ENCODE data around the gene TRDN. TPM values are rescaled to one million over a fixed set of nuclear protein-coding genes. Genes with fewer than 3 reads are reported as not detected.

TRDN gene
- total RNA-seq, 2 donors from 2014 or later: 1.9 to 2.2 TPM

DNA sequence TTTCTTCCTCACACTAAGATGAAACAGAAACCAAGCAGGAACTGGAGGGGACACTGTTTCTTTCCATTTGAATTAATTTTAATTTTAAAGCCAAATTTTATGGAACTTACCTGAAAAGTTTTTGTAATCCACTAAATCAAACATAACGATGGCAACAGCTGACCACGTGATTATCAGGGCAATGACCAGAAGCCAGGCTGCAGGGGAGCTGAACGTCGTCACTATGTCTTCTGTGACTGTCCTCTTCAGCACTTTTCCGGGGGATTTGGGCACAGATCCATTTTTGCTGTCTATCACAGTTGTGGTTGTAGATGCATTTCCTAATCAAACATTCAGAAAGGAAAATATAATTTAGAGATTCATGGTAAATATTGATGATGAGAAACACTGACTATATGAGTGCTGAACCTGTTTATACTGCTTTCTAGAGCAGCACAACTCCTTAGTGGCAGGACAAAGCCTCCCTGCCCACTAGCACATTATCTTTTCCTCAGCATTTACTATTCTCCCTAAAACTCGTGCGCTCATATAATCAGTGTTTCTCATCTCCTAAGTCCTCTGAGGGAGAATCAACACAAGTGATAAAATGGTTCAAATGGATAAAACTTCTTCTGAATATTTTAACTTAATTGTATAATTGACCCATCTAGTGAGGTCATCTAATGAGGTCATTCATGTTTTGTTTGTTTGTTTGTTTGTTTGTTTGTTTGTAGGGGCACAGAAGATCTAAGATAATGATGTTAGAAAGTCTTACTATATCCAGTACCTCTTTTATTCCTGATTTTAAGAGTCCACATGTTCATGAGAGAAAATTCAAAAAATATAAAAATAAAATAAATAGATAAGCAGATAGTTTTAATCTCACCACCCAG lies 65.7 kb downstream of the TRDN start:
- no peak for DNase-seq (ENCODE audit: low spot score)
- no peak overlapping the region for H3K27ac ChIP-seq
- H3K36me3 ChIP-seq: no peaks in the 10 kb centered on the region
- no peak for TF ChIP-seq POLR2A (IDR thresholded peaks at IDR 0.05)
- no peak for TF ChIP-seq POLR2AphosphoS5 (IDR thresholded peaks at IDR 0.05)
- TF ChIP-seq, protein P1, sequence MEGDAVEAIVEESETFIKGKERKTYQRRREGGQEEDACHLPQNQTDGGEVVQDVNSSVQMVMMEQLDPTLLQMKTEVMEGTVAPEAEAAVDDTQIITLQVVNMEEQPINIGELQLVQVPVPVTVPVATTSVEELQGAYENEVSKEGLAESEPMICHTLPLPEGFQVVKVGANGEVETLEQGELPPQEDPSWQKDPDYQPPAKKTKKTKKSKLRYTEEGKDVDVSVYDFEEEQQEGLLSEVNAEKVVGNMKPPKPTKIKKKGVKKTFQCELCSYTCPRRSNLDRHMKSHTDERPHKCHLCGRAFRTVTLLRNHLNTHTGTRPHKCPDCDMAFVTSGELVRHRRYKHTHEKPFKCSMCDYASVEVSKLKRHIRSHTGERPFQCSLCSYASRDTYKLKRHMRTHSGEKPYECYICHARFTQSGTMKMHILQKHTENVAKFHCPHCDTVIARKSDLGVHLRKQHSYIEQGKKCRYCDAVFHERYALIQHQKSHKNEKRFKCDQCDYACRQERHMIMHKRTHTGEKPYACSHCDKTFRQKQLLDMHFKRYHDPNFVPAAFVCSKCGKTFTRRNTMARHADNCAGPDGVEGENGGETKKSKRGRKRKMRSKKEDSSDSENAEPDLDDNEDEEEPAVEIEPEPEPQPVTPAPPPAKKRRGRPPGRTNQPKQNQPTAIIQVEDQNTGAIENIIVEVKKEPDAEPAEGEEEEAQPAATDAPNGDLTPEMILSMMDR (IDR thresholded peaks at IDR 0.05): no peak
- intact Hi-C loops (cut with DNase I): no loop called here
- H3K4me1 ChIP-seq (replicated peaks): no peaks in the 10 kb centered on the region
- no peaks in the 10 kb centered on the region for H3K9me3 ChIP-seq
- H3K4me3 ChIP-seq: no peak overlapping the region
- 42% methylated on average over 7 of the region's 7 CpGs for WGBS
- no peaks in the 10 kb centered on the region for H3K27me3 ChIP-seq (replicated peaks; ENCODE audit: insufficient read depth)

DNA sequence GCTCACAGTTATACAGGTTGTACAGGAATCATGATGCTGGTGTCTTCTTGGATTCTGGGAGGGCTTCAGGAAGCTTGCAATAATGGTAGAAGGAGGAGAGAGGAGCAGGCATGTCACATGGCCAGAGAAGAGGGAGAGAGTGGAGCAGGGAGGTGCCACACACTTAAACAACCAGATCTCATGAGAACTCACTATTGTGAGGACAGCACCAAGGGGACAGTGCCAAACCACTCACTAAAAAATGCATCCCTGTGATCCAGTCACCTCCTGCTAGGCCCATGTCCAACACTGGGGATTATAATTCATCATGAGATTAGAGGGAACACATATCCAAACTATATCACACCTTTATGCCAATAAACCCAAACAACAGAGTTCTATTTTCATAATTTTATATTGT lies 67.2 kb downstream of the TRDN start:
- no peak for DNase-seq (ENCODE audit: low spot score)
- intact Hi-C loops (cut with DNase I): no loop called here
- H3K27me3 ChIP-seq (replicated peaks; ENCODE audit: insufficient read depth): no peaks in the 10 kb centered on the region
- no peaks in the 10 kb centered on the region for H3K36me3 ChIP-seq
- TF ChIP-seq, protein P1 (IDR thresholded peaks at IDR 0.05): no peak
- TF ChIP-seq POLR2AphosphoS5 (IDR thresholded peaks at IDR 0.05) (no peak), POLR2A (IDR thresholded peaks at IDR 0.05) (no peak)
- no peaks in the 10 kb centered on the region for H3K4me1 ChIP-seq (replicated peaks)
- no peak overlapping the region for H3K4me3 ChIP-seq
- no peak overlapping the region for H3K27ac ChIP-seq
- no peaks in the 10 kb centered on the region for H3K9me3 ChIP-seq

DNA sequence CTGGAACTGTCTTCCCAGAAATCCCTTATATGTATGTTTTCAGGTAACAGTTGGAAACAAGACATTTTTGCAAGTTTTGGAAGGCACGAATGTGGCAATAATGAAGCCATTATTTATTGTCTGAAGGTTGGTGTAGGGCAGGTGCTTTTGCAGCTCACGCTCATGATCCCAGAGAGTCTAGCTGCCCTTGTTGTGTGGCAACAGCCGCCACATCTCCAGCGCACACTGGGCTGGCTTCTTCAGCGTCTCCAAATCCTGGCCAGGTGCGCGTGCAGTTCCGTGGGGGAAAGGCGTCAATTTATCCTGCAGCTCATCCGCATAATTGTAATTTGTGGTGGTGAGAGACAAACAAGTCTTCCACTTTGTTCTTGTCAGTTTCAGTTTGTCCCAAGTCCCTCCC lies 71.2 kb downstream of the TRDN start:
- Histone ChIP-seq H3K36me3 (no peaks in the 10 kb centered on the region), H3K4me3 (no peak overlapping the region), H3K27ac (no peak overlapping the region), H3K27me3 (replicated peaks; ENCODE audit: insufficient read depth) (no peaks in the 10 kb centered on the region), H3K9me3 (no peaks in the 10 kb centered on the region), H3K4me1 (replicated peaks) (no peaks in the 10 kb centered on the region)
- WGBS: 93% methylated on average over 10 of the region's 10 CpGs
- intact Hi-C loops (cut with DNase I): no loop called here
- TF ChIP-seq, protein P1 (IDR thresholded peaks at IDR 0.05): no peak
- TF ChIP-seq POLR2AphosphoS5 (IDR thresholded peaks at IDR 0.05) (no peak), POLR2A (IDR thresholded peaks at IDR 0.05) (no peak)
- no peak for DNase-seq (ENCODE audit: low spot score)

DNA sequence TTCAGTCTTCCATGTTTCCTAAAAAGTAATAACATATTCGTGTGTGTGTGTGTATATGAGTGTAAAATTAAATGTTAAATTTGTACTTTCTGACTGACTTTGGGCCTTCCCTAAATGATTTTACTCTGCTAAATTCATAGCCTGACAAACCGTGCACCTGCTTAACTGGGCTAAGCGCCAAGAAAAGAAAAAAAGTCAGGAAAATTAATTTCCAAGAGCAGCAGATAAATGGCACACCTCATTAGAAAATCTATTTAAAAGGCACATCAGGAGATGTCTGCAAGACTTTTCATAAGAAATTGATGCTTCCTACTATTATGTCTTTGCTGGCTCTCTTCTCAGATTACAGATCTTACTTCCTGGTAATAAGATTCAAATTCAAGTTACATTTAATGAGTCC lies 72.4 kb downstream of the TRDN start:
- WGBS: 57% methylated on average over 3 of the region's 3 CpGs
- Histone ChIP-seq H3K27me3 (replicated peaks; ENCODE audit: insufficient read depth) (no peaks in the 10 kb centered on the region), H3K4me3 (no peak overlapping the region), H3K4me1 (replicated peaks) (no peaks in the 10 kb centered on the region), H3K9me3 (no peaks in the 10 kb centered on the region), H3K36me3 (no peaks in the 10 kb centered on the region), H3K27ac (no peak overlapping the region)
- DNase-seq (ENCODE audit: low spot score): no peak
- TF ChIP-seq POLR2A (IDR thresholded peaks at IDR 0.05) (no peak), POLR2AphosphoS5 (IDR thresholded peaks at IDR 0.05) (no peak)
- TF ChIP-seq, protein P1 (IDR thresholded peaks at IDR 0.05): no peak
- intact Hi-C loops (cut with DNase I): no loop called here

DNA sequence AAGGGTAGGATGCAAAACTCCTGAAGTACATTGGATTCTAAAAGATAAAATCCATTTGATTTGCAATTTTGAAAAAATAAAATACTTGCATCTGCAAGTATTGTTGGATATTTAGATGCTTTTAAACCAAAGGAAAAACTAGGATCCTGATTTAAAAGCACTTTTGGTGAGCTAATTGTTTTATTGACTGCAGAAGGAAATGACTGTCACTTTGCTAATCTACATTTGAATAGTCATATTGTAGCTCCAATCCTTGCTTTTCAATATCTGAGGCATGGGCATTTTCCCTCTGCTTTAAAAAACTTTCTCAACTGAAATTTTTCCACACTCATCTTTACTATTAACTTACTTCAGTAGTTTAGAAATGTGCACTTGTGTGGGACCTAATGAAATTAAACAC lies 74.1 kb downstream of the TRDN start:
- no peak overlapping the region for H3K4me3 ChIP-seq
- no peaks in the 10 kb centered on the region for H3K27me3 ChIP-seq (replicated peaks; ENCODE audit: insufficient read depth)
- H3K36me3 ChIP-seq: no peaks in the 10 kb centered on the region
- no peak overlapping the region for H3K27ac ChIP-seq
- H3K9me3 ChIP-seq: no peaks in the 10 kb centered on the region
- intact Hi-C loops (cut with DNase I): no loop called here
- no peak for DNase-seq (ENCODE audit: low spot score)
- TF ChIP-seq, protein P1 (IDR thresholded peaks at IDR 0.05): no peak
- TF ChIP-seq POLR2AphosphoS5 (IDR thresholded peaks at IDR 0.05) (no peak), POLR2A (IDR thresholded peaks at IDR 0.05) (no peak)
- H3K4me1 ChIP-seq (replicated peaks): no peaks in the 10 kb centered on the region
